Activated T-helper 2 cell treated with anti-CD3 and anti-CD28 coated beads, Interferon-gamma antibody, Interleukin-2, Interleukin-4, amounts not matched to agents 10 μg/mL and 5 μg/mL and 100 μg/mL, durations not matched to agents 14 hours and 24 hours and 36 hours (primary cell): ENCODE measurements around the gene BBS9. TPM values are rescaled to one million over a fixed set of nuclear protein-coding genes. Genes with fewer than 3 reads are reported as not detected.

Source experiments
- DNase-seq: peaks from one replicate; pipeline ENCODE4 v3.0.0; 2021; ENCODE audit warnings: low spot score
- H3K27ac Mint-ChIP-seq: one replicate; pipeline ENCODE4 v1.8.0; 2021; ENCODE audit warnings: mixed read lengths
- H3K27me3 Mint-ChIP-seq: one replicate; pipeline ENCODE4 v1.8.0; 2021; ENCODE audit warnings: low read depth, mixed read lengths
- H3K36me3 Mint-ChIP-seq: one replicate; pipeline ENCODE4 v1.8.0; 2021; ENCODE audit warnings: low read depth, mixed read lengths
- H3K4me1 Mint-ChIP-seq: one replicate; pipeline ENCODE4 v1.8.0; 2021; ENCODE audit warnings: low read depth, mixed read lengths
- H3K4me3 Mint-ChIP-seq: one replicate; pipeline ENCODE4 v1.8.0; 2021; ENCODE audit warnings: low read depth, mild to moderate bottlenecking, moderate library complexity, mixed read lengths
- H3K9me3 Mint-ChIP-seq: one replicate; pipeline ENCODE4 v1.8.0; 2021; ENCODE audit warnings: mixed read lengths
- intact Hi-C: fragments of 100-400 bp; cut with micrococcal nuclease; formaldehyde crosslinking; loops from one replicate; pipeline ENCODE4 v1.15.1; 2023
- total RNA-seq: library from RNA; stranded (reverse); gene quantifications from 2 replicates; pipeline ENCODE4 v1.2.3, GENCODE V29; 2022

The BBS9 gene
- total RNA-seq, 1 donor from 2014 or later = 6.8 TPM

- no peaks in the 10 kb centered on the region for H3K36me3 Mint-ChIP-seq
- H3K4me3 Mint-ChIP-seq = no peak overlapping the region
- no peaks in the 10 kb centered on the region for H3K9me3 Mint-ChIP-seq
- no peaks in the 10 kb centered on the region for H3K27me3 Mint-ChIP-seq
- no peaks in the 10 kb centered on the region for H3K4me1 Mint-ChIP-seq
- intact Hi-C loops = no loop called here
- no peak overlapping the region for H3K27ac Mint-ChIP-seq
- no peak for DNase-seq
Measured at GRCh38 chr7:33369888-33370287, 240.5 kb downstream of the BBS9 start.

- no peak for DNase-seq
- intact Hi-C loops = no loop called here
- H3K4me3 Mint-ChIP-seq = no peak overlapping the region
- no peaks in the 10 kb centered on the region for H3K36me3 Mint-ChIP-seq
- no peak overlapping the region for H3K27ac Mint-ChIP-seq
- H3K27me3 Mint-ChIP-seq = no peaks in the 10 kb centered on the region
- H3K4me1 Mint-ChIP-seq = no peaks in the 10 kb centered on the region
- H3K9me3 Mint-ChIP-seq = no peaks in the 10 kb centered on the region
Measured at GRCh38 chr7:33373195-33373594, 243.8 kb downstream of the BBS9 start.

- Mint-ChIP-seq H3K4me3 (no peak overlapping the region), H3K36me3 (no peaks in the 10 kb centered on the region), H3K4me1 (no peaks in the 10 kb centered on the region), H3K9me3 (no peaks in the 10 kb centered on the region), H3K27ac (no peak overlapping the region), H3K27me3 (no peaks in the 10 kb centered on the region)
- intact Hi-C loops = no loop called here
- no peak for DNase-seq
Measured at GRCh38 chr7:33379891-33380525, 250.6 kb downstream of the BBS9 start.

GRCh38 chr7:33388332-33388731 lies 259.0 kb downstream of the BBS9 start:
- Mint-ChIP-seq H3K4me3 (no peak overlapping the region), H3K4me1 (no peaks in the 10 kb centered on the region), H3K9me3 (no peaks in the 10 kb centered on the region), H3K36me3 (no peaks in the 10 kb centered on the region), H3K27ac (no peak overlapping the region), H3K27me3 (no peaks in the 10 kb centered on the region)
- DNase-seq = no peak
- intact Hi-C loops = no loop called here

GRCh38 chr7:33392148-33392547 lies 262.8 kb downstream of the BBS9 start:
- no peaks in the 10 kb centered on the region for H3K4me1 Mint-ChIP-seq
- no peak for DNase-seq
- no peak overlapping the region for H3K27ac Mint-ChIP-seq
- intact Hi-C loops = no loop called here
- H3K4me3 Mint-ChIP-seq = no peak overlapping the region
- no peaks in the 10 kb centered on the region for H3K27me3 Mint-ChIP-seq
- H3K36me3 Mint-ChIP-seq = no peaks in the 10 kb centered on the region
- H3K9me3 Mint-ChIP-seq = no peaks in the 10 kb centered on the region

- no peak for DNase-seq
- H3K27ac Mint-ChIP-seq = no peak overlapping the region
- no peaks in the 10 kb centered on the region for H3K27me3 Mint-ChIP-seq
- no peaks in the 10 kb centered on the region for H3K36me3 Mint-ChIP-seq
- H3K4me3 Mint-ChIP-seq = no peak overlapping the region
- H3K4me1 Mint-ChIP-seq = no peaks in the 10 kb centered on the region
- intact Hi-C loops = no loop called here
- H3K9me3 Mint-ChIP-seq = no peaks in the 10 kb centered on the region
Measured at GRCh38 chr7:33393770-33394169, 264.4 kb downstream of the BBS9 start.

GRCh38 chr7:33395340-33395739 lies 266.0 kb downstream of the BBS9 start:
- no peaks in the 10 kb centered on the region for H3K4me1 Mint-ChIP-seq
- intact Hi-C loops = no loop called here
- no peaks in the 10 kb centered on the region for H3K36me3 Mint-ChIP-seq
- DNase-seq = no peak
- no peaks in the 10 kb centered on the region for H3K27me3 Mint-ChIP-seq
- no peak overlapping the region for H3K4me3 Mint-ChIP-seq
- H3K9me3 Mint-ChIP-seq = no peaks in the 10 kb centered on the region
- no peak overlapping the region for H3K27ac Mint-ChIP-seq

- DNase-seq = no peak
- intact Hi-C loops = no loop called here
- no peak overlapping the region for H3K27ac Mint-ChIP-seq
Measured at GRCh38 chr7:33399528-33400213, 270.3 kb downstream of the BBS9 start.

GRCh38 chr7:33400214-33400538 lies 270.8 kb downstream of the BBS9 start:
- DNase-seq = no peak
- H3K27me3 Mint-ChIP-seq = no peaks in the 10 kb centered on the region
- intact Hi-C loops = no loop called here
- no peak overlapping the region for H3K27ac Mint-ChIP-seq
- H3K4me3 Mint-ChIP-seq = no peak overlapping the region
- no peaks in the 10 kb centered on the region for H3K4me1 Mint-ChIP-seq
- no peaks in the 10 kb centered on the region for H3K36me3 Mint-ChIP-seq
- H3K9me3 Mint-ChIP-seq = peaks cover 5% of the 10 kb centered on the region

More at GRCh38 chr7:33399528-33400213, 270.3 kb downstream of the BBS9 start:
- peaks cover 5% of the 10 kb centered on the region for H3K9me3 Mint-ChIP-seq
- H3K36me3 Mint-ChIP-seq = no peaks in the 10 kb centered on the region
- H3K4me3 Mint-ChIP-seq = no peak overlapping the region
- H3K4me1 Mint-ChIP-seq = no peaks in the 10 kb centered on the region
- H3K27me3 Mint-ChIP-seq = no peaks in the 10 kb centered on the region

GRCh38 chr7:33410266-33410665 lies 280.9 kb downstream of the BBS9 start:
- Mint-ChIP-seq H3K36me3 (no peaks in the 10 kb centered on the region), H3K27me3 (no peaks in the 10 kb centered on the region), H3K4me1 (no peaks in the 10 kb centered on the region), H3K9me3 (peaks cover 18% of the 10 kb centered on the region), H3K27ac (no peak overlapping the region), H3K4me3 (no peak overlapping the region)
- intact Hi-C loops = no loop called here
- no peak for DNase-seq

GRCh38 chr7:33411020-33411419 lies 281.7 kb downstream of the BBS9 start:
- Mint-ChIP-seq H3K27ac (no peak overlapping the region), H3K9me3 (peaks cover 18% of the 10 kb centered on the region), H3K36me3 (no peaks in the 10 kb centered on the region), H3K4me3 (no peak overlapping the region), H3K4me1 (no peaks in the 10 kb centered on the region), H3K27me3 (no peaks in the 10 kb centered on the region)
- DNase-seq = no peak
- intact Hi-C loops = no loop called here

GRCh38 chr7:33412331-33412730 lies 283.0 kb downstream of the BBS9 start:
- no peak for DNase-seq
- Mint-ChIP-seq H3K4me1 (no peaks in the 10 kb centered on the region), H3K4me3 (no peak overlapping the region), H3K36me3 (no peaks in the 10 kb centered on the region), H3K27me3 (no peaks in the 10 kb centered on the region), H3K27ac (no peak overlapping the region), H3K9me3 (peaks cover 10% of the 10 kb centered on the region)
- intact Hi-C loops = no loop called here

- no peaks in the 10 kb centered on the region for H3K4me1 Mint-ChIP-seq
- H3K4me3 Mint-ChIP-seq = no peak overlapping the region
- no peaks in the 10 kb centered on the region for H3K27me3 Mint-ChIP-seq
- intact Hi-C loops = no loop called here
- no peak for DNase-seq
- H3K9me3 Mint-ChIP-seq = no peaks in the 10 kb centered on the region
- no peak overlapping the region for H3K27ac Mint-ChIP-seq
- H3K36me3 Mint-ChIP-seq = no peaks in the 10 kb centered on the region
Measured at GRCh38 chr7:33418251-33418701, 288.9 kb downstream of the BBS9 start.
